GM19397 (cell line): ENCODE results near the gene NRF1.

ENCODE experiments used
- ATAC-seq: cut with Tn5 transposase; IDR thresholded peaks from one replicate; pipeline ENCODE4 v1.9.1; 2021; ENCODE audit warnings: mild to moderate bottlenecking, moderate library complexity; ENCODE audit not compliant: unreplicated experiment

NRF1 gene

GRCh38 chr7:129676017-129676897 lies 64.7 kb downstream of the NRF1 start:
- no peak for ATAC-seq

GRCh38 chr7:129677796-129678195 lies 66.3 kb downstream of the NRF1 start:
- no peak for ATAC-seq

GRCh38 chr7:129678606-129679005 lies 67.1 kb downstream of the NRF1 start:
- ATAC-seq: no peak

GRCh38 chr7:129680400-129680799 lies 68.9 kb downstream of the NRF1 start:
- ATAC-seq: no peak

- no peak for ATAC-seq
These were observed 73.3 kb downstream of the NRF1 start for GRCh38 chr7:129684777-129685176.

- ATAC-seq: no peak
These were observed 74.5 kb downstream of the NRF1 start for GRCh38 chr7:129686063-129686462.

GRCh38 chr7:129688503-129689222 lies 77.1 kb downstream of the NRF1 start:
- ATAC-seq: no peak

- no peak for ATAC-seq
These were observed 78.6 kb downstream of the NRF1 start for GRCh38 chr7:129689995-129690581.

GRCh38 chr7:129690701-129691100 lies 79.2 kb downstream of the NRF1 start:
- no peak for ATAC-seq

- ATAC-seq: no peak
These were observed 87.2 kb downstream of the NRF1 start for GRCh38 chr7:129698516-129699418.

GRCh38 chr7:129702316-129702715 lies 90.8 kb downstream of the NRF1 start:
- ATAC-seq: no peak

- no peak for ATAC-seq
These were observed 91.3 kb downstream of the NRF1 start for GRCh38 chr7:129702761-129703338.

GRCh38 chr7:129703751-129704150 lies 92.2 kb downstream of the NRF1 start:
- no peak for ATAC-seq

GRCh38 chr7:129707910-129708499 lies 96.5 kb downstream of the NRF1 start:
- ATAC-seq: no peak

- no peak for ATAC-seq
These were observed 102.0 kb downstream of the NRF1 start for GRCh38 chr7:129713544-129713943.

GRCh38 chr7:129714514-129715063 lies 103.1 kb downstream of the NRF1 start:
- ATAC-seq: no peak

GRCh38 chr7:129719980-129720732 lies 108.6 kb downstream of the NRF1 start:
- no peak for ATAC-seq

GRCh38 chr7:129721068-129721467 lies 109.5 kb downstream of the NRF1 start:
- no peak for ATAC-seq

- no peak for ATAC-seq
These were observed 112.2 kb downstream of the NRF1 start for GRCh38 chr7:129723679-129724078.
